HL-60 (cell line): ENCODE results near the gene ROBO1.

ENCODE experiments used
- DNase-seq, 2 experiments: peaks; one replicate each; pipeline ENCODE4 v3.0.0-alpha.2; 2010 to 2020; ENCODE audit warnings: low read depth in 1 of 2, low spot score in 1 of 2
- H3K27ac ChIP-seq: fragments of 250-450 bp; sonication (Bioruptor Pico); replicated peaks from 2 replicates; pipeline ENCODE4 v1.5.1; 2020; ENCODE audit warnings: mild to moderate bottlenecking, moderate library complexity
- H3K27me3 ChIP-seq: fragments of 250-450 bp; sonication (Bioruptor Pico); 2 replicates; pipeline ENCODE4 v1.5.1; 2021; ENCODE audit warnings: mild to moderate bottlenecking, moderate library complexity; ENCODE audit not compliant: insufficient read depth, poor library complexity, severe bottlenecking
- H3K4me3 ChIP-seq: replicated peaks from 2 replicates; pipeline ENCODE4 v1.5.1; 2011; ENCODE audit warnings: mild to moderate bottlenecking, control low read depth, low read length; ENCODE audit not compliant: insufficient read depth
- GABPA ChIP-seq: IDR thresholded peaks from 2 replicates; pipeline ENCODE4 v1.6.1; 2012; ENCODE audit warnings: low read depth
- POLR2AphosphoS5 ChIP-seq: IDR thresholded peaks from 2 replicates; pipeline ENCODE4 v1.6.1; 2012; ENCODE audit warnings: low read depth
- REST ChIP-seq: IDR thresholded peaks from 2 replicates; pipeline ENCODE4 v1.6.1; 2012; ENCODE audit warnings: low read depth; ENCODE audit not compliant: insufficient replicate concordance
- SPI1 ChIP-seq: IDR thresholded peaks from 2 replicates; pipeline ENCODE4 v1.6.1; 2012; ENCODE audit warnings: low read depth, mild to moderate bottlenecking, borderline replicate concordance
- TF ChIP-seq, protein P1 (sequence below): IDR thresholded peaks from one replicate; pipeline ENCODE4 v1.5.1; 2011; ENCODE audit warnings: low read length, control low read depth, inconsistent platforms; ENCODE audit not compliant: insufficient read depth

The ROBO1 gene

GRCh38 chr3:78629544-78629943 is 1138.3 kb downstream of the ROBO1 start:
- TF ChIP-seq REST (no peak), POLR2AphosphoS5 (no peak), GABPA (no peak)
- TF ChIP-seq, protein P1, sequence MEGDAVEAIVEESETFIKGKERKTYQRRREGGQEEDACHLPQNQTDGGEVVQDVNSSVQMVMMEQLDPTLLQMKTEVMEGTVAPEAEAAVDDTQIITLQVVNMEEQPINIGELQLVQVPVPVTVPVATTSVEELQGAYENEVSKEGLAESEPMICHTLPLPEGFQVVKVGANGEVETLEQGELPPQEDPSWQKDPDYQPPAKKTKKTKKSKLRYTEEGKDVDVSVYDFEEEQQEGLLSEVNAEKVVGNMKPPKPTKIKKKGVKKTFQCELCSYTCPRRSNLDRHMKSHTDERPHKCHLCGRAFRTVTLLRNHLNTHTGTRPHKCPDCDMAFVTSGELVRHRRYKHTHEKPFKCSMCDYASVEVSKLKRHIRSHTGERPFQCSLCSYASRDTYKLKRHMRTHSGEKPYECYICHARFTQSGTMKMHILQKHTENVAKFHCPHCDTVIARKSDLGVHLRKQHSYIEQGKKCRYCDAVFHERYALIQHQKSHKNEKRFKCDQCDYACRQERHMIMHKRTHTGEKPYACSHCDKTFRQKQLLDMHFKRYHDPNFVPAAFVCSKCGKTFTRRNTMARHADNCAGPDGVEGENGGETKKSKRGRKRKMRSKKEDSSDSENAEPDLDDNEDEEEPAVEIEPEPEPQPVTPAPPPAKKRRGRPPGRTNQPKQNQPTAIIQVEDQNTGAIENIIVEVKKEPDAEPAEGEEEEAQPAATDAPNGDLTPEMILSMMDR: no peak

GRCh38 chr3:78621061-78621716 is 1146.6 kb downstream of the ROBO1 start:
- H3K4me3 ChIP-seq: no peak overlapping the region
- no peak for DNase-seq
- H3K27me3 ChIP-seq: no peaks in the 10 kb centered on the region
- TF ChIP-seq POLR2AphosphoS5: no peak
- TF ChIP-seq, protein P1: no peak
- no peak for TF ChIP-seq SPI1
- TF ChIP-seq REST: no peak
- TF ChIP-seq GABPA: no peak
- H3K27ac ChIP-seq: no peak overlapping the region

More at GRCh38 chr3:78629544-78629943, 1138.3 kb downstream of the ROBO1 start:
- Histone ChIP-seq H3K27me3 (no peaks in the 10 kb centered on the region), H3K27ac (no peak overlapping the region), H3K4me3 (no peak overlapping the region)
- no peak for DNase-seq

DNA sequence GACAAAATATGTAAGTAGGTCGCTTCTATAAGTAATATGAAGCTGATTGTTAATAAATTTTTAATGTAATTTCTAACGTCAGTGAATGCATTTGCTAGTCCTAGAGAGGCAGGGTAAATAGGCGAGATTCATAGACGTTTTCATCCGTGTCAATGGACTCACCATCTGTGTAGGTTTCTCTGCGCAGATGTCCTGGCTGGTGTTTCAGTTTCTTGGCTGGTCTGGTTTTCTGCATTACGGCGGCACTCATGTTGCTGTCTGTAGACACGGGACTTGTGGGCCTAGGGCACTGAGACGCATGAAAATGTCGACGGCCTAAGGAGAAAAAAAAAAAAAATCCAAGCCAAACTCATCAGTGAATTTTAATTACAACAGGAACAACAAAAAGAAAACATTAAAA is 1153.3 kb downstream of the ROBO1 start:
- TF ChIP-seq GABPA (no peak), REST (no peak), SPI1 (no peak)
- TF ChIP-seq, protein P1: no peak
- Histone ChIP-seq H3K27ac (no peak overlapping the region), H3K4me3 (no peak overlapping the region), H3K27me3 (no peaks in the 10 kb centered on the region)
- no peak for DNase-seq
